Thyroid gland (tissue), 4 donors: ENCODE results near the gene PPIE. TPM values are rescaled to one million over a fixed set of nuclear protein-coding genes. Genes with fewer than 3 reads are reported as not detected.
"Not testable (repeated sequence)": the region's sequence is repeated elsewhere in the genome, so short reads cannot be mapped to it uniquely, and the experiment has no call there.

Experiments used
- DNase-seq, 2 donors: peaks; one replicate each; pipeline ENCODE4 v3.0.0-alpha.2; 2019
- H3K27ac ChIP-seq, 3 donors: fragments of 200-600 bp; sonication (generic); 1 replicate in 2 of 3; 2 replicates in 1 of 3; pipeline ENCODE4 v1.5.1; 2016 to 2019; ENCODE audit warnings: mild to moderate bottlenecking in 1 of 3, moderate library complexity in 1 of 3
- H3K27me3 ChIP-seq: fragments of 200-600 bp; sonication (generic); one replicate; pipeline ENCODE4 v1.5.1; 2019
- H3K36me3 ChIP-seq, 2 donors: fragments of 200-600 bp; sonication (generic); one replicate each; pipeline ENCODE4 v1.5.1; 2016 to 2019
- H3K4me1 ChIP-seq, 2 donors: fragments of 200-600 bp; sonication (generic); one replicate each; pipeline ENCODE4 v1.5.1; 2017 to 2019
- H3K4me3 ChIP-seq, 3 donors: fragments of 200-600 bp; sonication (generic); replicated peaks in 1 of 3; 1 replicate in 2 of 3; 2 replicates in 1 of 3; pipeline ENCODE4 v1.5.1; 2016; ENCODE audit warnings: mild to moderate bottlenecking in 1 of 3
- H3K9me3 ChIP-seq: fragments of 200-600 bp; sonication (generic); one replicate; pipeline ENCODE4 v1.5.1; 2017
- CTCF ChIP-seq, 6 experiments: fragments of 200-600 bp in 3 of 6; fragments of 450-650 bp in 3 of 6; sonication (generic) in 3 of 6; IDR thresholded peaks; one replicate each; pipeline ENCODE4 v1.5.1; 2016 to 2019; ENCODE audit warnings: antibody characterized with exemption in 6 of 6, mild to moderate bottlenecking in 2 of 6, inconsistent platforms in 1 of 6, moderate library complexity in 1 of 6
- POLR2A ChIP-seq, 2 donors: fragments of 450-650 bp; IDR thresholded peaks; one replicate each; pipeline ENCODE4 v1.6.1; 2017; ENCODE audit warnings: antibody characterized with exemption in 2 of 2, mild to moderate bottlenecking in 2 of 2, moderate library complexity in 1 of 2
- WGBS, 2 donors: methylation state at CpG; one replicate each; pipeline ENCODE4 v1.1.5; 2017; 5-methylcytosine and 5-hydroxymethylcytosine counted together
- intact Hi-C: fragments of 100-400 bp; cut with DNase I; formaldehyde crosslinking; loops from one replicate; pipeline ENCODE4 v1.15.1; 2023
- total RNA-seq, 4 donors: library from RNA; depleted of rRNA; stranded (reverse); fragments of >200 nt; gene quantifications; one replicate each; pipeline ENCODE4 v1.2.3, GENCODE V29; 2016

Gene PPIE
- total RNA-seq, 4 donors from 2014 or later: 47.1 to 52.7 (median 50.9) TPM

GRCh38 chr1:39782103-39782502, 43.4 kb downstream of the PPIE start:
- 84 to 89% methylated on average over 6 of the region's 6 CpGs for WGBS, 2 donors
- no peaks in the 10 kb centered on the region for H3K27me3 ChIP-seq
- H3K4me1 ChIP-seq: no peaks in the 10 kb centered on the region
- no peak for DNase-seq
- no peak for TF ChIP-seq POLR2A (IDR thresholded peaks at IDR 0.05)
- no peak for TF ChIP-seq CTCF (IDR thresholded peaks at IDR 0.05)
- no peaks in the 10 kb centered on the region for H3K9me3 ChIP-seq
- no peak overlapping the region for H3K4me3 ChIP-seq
- intact Hi-C loops: no loop called here
- H3K36me3 ChIP-seq: no peaks in the 10 kb centered on the region
- no peak overlapping the region for H3K27ac ChIP-seq

GRCh38 chr1:39782685-39783084, 44.0 kb downstream of the PPIE start:
- intact Hi-C loops: not testable (repeated sequence)
- 92 to 93% methylated on average over 10 of the region's 10 CpGs for WGBS, 2 donors

GRCh38 chr1:39786303-39787107, 47.8 kb downstream of the PPIE start:
- H3K27ac ChIP-seq, H3K36me3 ChIP-seq, DNase-seq, H3K4me3 ChIP-seq, H3K27me3 ChIP-seq, H3K4me1 ChIP-seq, H3K9me3 ChIP-seq, intact Hi-C loops: not testable (repeated sequence)
- WGBS, 2 donors: 76 to 93% methylated on average over 6 to 8 of the region's 12 CpGs

More at GRCh38 chr1:39782685-39783084, 44.0 kb downstream of the PPIE start:
- not testable (repeated sequence) for H3K9me3 ChIP-seq, H3K27me3 ChIP-seq, DNase-seq, H3K4me1 ChIP-seq, H3K36me3 ChIP-seq, H3K27ac ChIP-seq, H3K4me3 ChIP-seq

- H3K4me1 ChIP-seq, DNase-seq, H3K9me3 ChIP-seq, H3K4me3 ChIP-seq, intact Hi-C loops, H3K27me3 ChIP-seq, H3K27ac ChIP-seq, H3K36me3 ChIP-seq: not testable (repeated sequence)
- 87 to 94% methylated on average over 4 to 5 of the region's 5 CpGs for WGBS, 2 donors
Measured at GRCh38 chr1:39787108-39787375, 48.4 kb downstream of the PPIE start.

- 64 to 79% methylated on average over 5 to 11 of the region's 11 CpGs for WGBS, 2 donors
- TF ChIP-seq POLR2A (IDR thresholded peaks at IDR 0.05) (no peak), CTCF (IDR thresholded peaks at IDR 0.05) (no peak)
- no peaks in the 10 kb centered on the region for H3K9me3 ChIP-seq
- no peaks in the 10 kb centered on the region for H3K36me3 ChIP-seq
- no peak for DNase-seq
- no peaks in the 10 kb centered on the region for H3K27me3 ChIP-seq
- peak overlapping the region in 1 of 3 donors; percentile 48 for H3K4me3 ChIP-seq
- peaks cover 5 to 8% of the 10 kb centered on the region in 2 donors for H3K4me1 ChIP-seq
- no peak overlapping the region for H3K27ac ChIP-seq
- intact Hi-C loops: no loop called here
Measured at GRCh38 chr1:39787468-39787867, 48.8 kb downstream of the PPIE start.

- H3K27me3 ChIP-seq, intact Hi-C loops, DNase-seq, H3K36me3 ChIP-seq, H3K9me3 ChIP-seq, H3K27ac ChIP-seq, H3K4me1 ChIP-seq: not testable (repeated sequence)
- 6 to 20% methylated on average over 8 to 34 of the region's 55 CpGs for WGBS, 2 donors
- peak overlapping the region in 1 of 3 donors; percentile 48 for H3K4me3 ChIP-seq
Measured at GRCh38 chr1:39787964-39788363, 49.3 kb downstream of the PPIE start.

- TF ChIP-seq POLR2A (IDR thresholded peaks at IDR 0.05): no peak
- no peak for TF ChIP-seq CTCF (IDR thresholded peaks at IDR 0.05)
- no peak overlapping the region for H3K27ac ChIP-seq
- peak overlapping the region in 1 of 3 donors; percentile 48 for H3K4me3 ChIP-seq
- H3K9me3 ChIP-seq: no peaks in the 10 kb centered on the region
- peaks cover 5 to 8% of the 10 kb centered on the region in 2 donors for H3K4me1 ChIP-seq
- DNase-seq: no peak
- no peaks in the 10 kb centered on the region for H3K36me3 ChIP-seq
- H3K27me3 ChIP-seq: no peaks in the 10 kb centered on the region
- no CpG with 5 or more reads among the region's 51 CpGs for WGBS, 2 donors
- intact Hi-C loops: no loop called here
Measured at GRCh38 chr1:39788426-39788757, 49.7 kb downstream of the PPIE start.
